WTC11 (cell line): ENCODE results near the gene SPATS2.

Source experiments
- CBFB ChIP-seq: sonication (generic); formaldehyde crosslinking; IDR thresholded peaks from 2 replicates; pipeline ENCODE4 v1.8.1; 2022; ENCODE audit warnings: mild to moderate bottlenecking, low read depth, missing genetic modification reagents
- TF ChIP-seq, protein P1 (sequence below): fragments of 200-600 bp; IDR thresholded peaks from 2 replicates; pipeline ENCODE4 v1.8.0; 2022; ENCODE audit warnings: antibody characterized with exemption

- TF ChIP-seq, protein P1, sequence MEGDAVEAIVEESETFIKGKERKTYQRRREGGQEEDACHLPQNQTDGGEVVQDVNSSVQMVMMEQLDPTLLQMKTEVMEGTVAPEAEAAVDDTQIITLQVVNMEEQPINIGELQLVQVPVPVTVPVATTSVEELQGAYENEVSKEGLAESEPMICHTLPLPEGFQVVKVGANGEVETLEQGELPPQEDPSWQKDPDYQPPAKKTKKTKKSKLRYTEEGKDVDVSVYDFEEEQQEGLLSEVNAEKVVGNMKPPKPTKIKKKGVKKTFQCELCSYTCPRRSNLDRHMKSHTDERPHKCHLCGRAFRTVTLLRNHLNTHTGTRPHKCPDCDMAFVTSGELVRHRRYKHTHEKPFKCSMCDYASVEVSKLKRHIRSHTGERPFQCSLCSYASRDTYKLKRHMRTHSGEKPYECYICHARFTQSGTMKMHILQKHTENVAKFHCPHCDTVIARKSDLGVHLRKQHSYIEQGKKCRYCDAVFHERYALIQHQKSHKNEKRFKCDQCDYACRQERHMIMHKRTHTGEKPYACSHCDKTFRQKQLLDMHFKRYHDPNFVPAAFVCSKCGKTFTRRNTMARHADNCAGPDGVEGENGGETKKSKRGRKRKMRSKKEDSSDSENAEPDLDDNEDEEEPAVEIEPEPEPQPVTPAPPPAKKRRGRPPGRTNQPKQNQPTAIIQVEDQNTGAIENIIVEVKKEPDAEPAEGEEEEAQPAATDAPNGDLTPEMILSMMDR = no peak
- TF ChIP-seq CBFB = no peak
Observed at GRCh38 chr12:49462083-49462744, 95.0 kb downstream of the SPATS2 start.
